Spleen (tissue), 11 donors: Measurements from ENCODE around the gene SLC25A29. TPM values are rescaled to one million over a fixed set of nuclear protein-coding genes. Genes with fewer than 3 reads are reported as not detected.

Source experiments
- DNase-seq: peaks from one replicate; pipeline ENCODE4 v3.0.0-alpha.2; 2020
- H3K27ac ChIP-seq, 8 donors: fragments of 200-600 bp; sonication (generic) in 7 of 8; 1 replicate in 4 of 8; 2 replicates in 4 of 8; pipeline versions ENCODE4 v1.5.0 to v1.8.0; 2016 to 2021; ENCODE audit warnings: inconsistent platforms in 4 of 8, mild to moderate bottlenecking in 4 of 8, moderate library complexity in 1 of 8
- H3K27me3 ChIP-seq, 7 donors: fragments of 200-600 bp; sonication (generic) in 6 of 7; replicated peaks in 1 of 7; 1 replicate in 4 of 7; 2 replicates in 3 of 7; pipeline versions ENCODE4 v1.5.0 to v1.8.0; 2016 to 2021; ENCODE audit warnings: inconsistent platforms in 3 of 7, mild to moderate bottlenecking in 1 of 7
- H3K36me3 ChIP-seq, 6 donors: fragments of 200-600 bp; sonication (generic) in 5 of 6; 1 replicate in 4 of 6; 2 replicates in 2 of 6; pipeline versions ENCODE4 v1.5.0 to v1.8.0; 2016 to 2021; ENCODE audit warnings: inconsistent platforms in 2 of 6
- H3K4me1 ChIP-seq, 6 donors: fragments of 200-600 bp; sonication (generic) in 5 of 6; 1 replicate in 3 of 6; 2 replicates in 3 of 6; pipeline versions ENCODE4 v1.5.0 to v1.8.0; 2016 to 2021; ENCODE audit warnings: inconsistent platforms in 3 of 6
- H3K4me3 ChIP-seq, 8 donors: fragments of 200-600 bp; sonication (generic) in 7 of 8; 1 replicate in 4 of 8; 2 replicates in 4 of 8; pipeline versions ENCODE4 v1.5.0 to v1.8.0; 2016 to 2021; ENCODE audit warnings: inconsistent platforms in 4 of 8, mild to moderate bottlenecking in 4 of 8, moderate library complexity in 2 of 8
- H3K9me3 ChIP-seq, 8 donors: fragments of 200-600 bp; sonication (generic) in 7 of 8; 1 replicate in 4 of 8; 2 replicates in 4 of 8; pipeline versions ENCODE4 v1.5.0 to v1.8.0; 2016 to 2021; ENCODE audit warnings: inconsistent platforms in 4 of 8
- CTCF ChIP-seq, 11 experiments: fragments of 200-600 bp in 7 of 11; fragments of 450-650 bp in 4 of 11; sonication (generic) in 4 of 11; IDR thresholded peaks in 8 of 11; conservative IDR thresholded peaks in 3 of 11; 1 replicate in 7 of 11; 2 replicates in 4 of 11; pipeline versions ENCODE4 v1.4.0 to v1.8.0; 2016 to 2021; ENCODE audit warnings: antibody characterized with exemption in 11 of 11, inconsistent platforms in 4 of 11, mild to moderate bottlenecking in 1 of 11
- POLR2A ChIP-seq, 3 donors: fragments of 450-650 bp; IDR thresholded peaks; one replicate each; pipeline ENCODE4 v1.5.1; 2017; ENCODE audit warnings: antibody characterized with exemption in 3 of 3, mild to moderate bottlenecking in 1 of 3
- POLR2AphosphoS5 ChIP-seq, 3 donors: sonication (generic); formaldehyde crosslinking; IDR thresholded peaks; one replicate each; pipeline ENCODE4 v1.5.1; 2017; ENCODE audit warnings: antibody characterized with exemption in 3 of 3
- WGBS, 5 donors: extraction: QIAGEN DNeasy Blood & Tissue Kit in 3 of 5; methylation state at CpG; one replicate each; pipeline versions ENCODE4 v1.1.5 to v1.1.7; 2013 to 2018; 5-methylcytosine and 5-hydroxymethylcytosine counted together
- intact Hi-C: fragments of 100-400 bp; cut with DNase I; formaldehyde crosslinking; loops from one replicate; pipeline ENCODE4 v1.15.0; 2023; ENCODE audit warnings: low total_unique reads
- microRNA-seq, 3 donors: library from miRNA; unstranded; fragments of <30 nt; microRNA quantifications; one replicate each; pipeline versions ENCODE4 to v1.1.0, GENCODE V29; 2019 to 2020
- polyA plus RNA-seq, 3 donors: library from polyadenylated mRNA; stranded (reverse); fragments of 200-250 nt; gene quantifications; one replicate each; pipeline ENCODE4 v1.2.1, GENCODE V29; 2013
- small RNA-seq, 4 donors: library from RNA; depleted of rRNA; stranded (forward); fragments of <200 nt; gene quantifications; one replicate each; pipeline ENCODE3, GENCODE V24; 2016
- total RNA-seq, 7 donors: library from RNA; depleted of rRNA in 3 of 7; stranded (reverse); fragments of >200 nt in 3 of 7; fragmentation: NEBNext Ultra II Directional in 4 of 7; extraction: Animal tissue kit (Norgen Biotek cat#: 25700) in 4 of 7; gene quantifications; one replicate each; pipeline versions ENCODE4 v1.1.0 to v1.2.1, GENCODE V29; 2016 to 2021
- donor health status: healthy with polysubstance abuse.
- donor health status: DM: no; HTN: no; CAD: no; lungs with moderate emphysema.
- donor health status: DM: no; HTN: no; CAD: no.
- donor health status: Bipolar disorder and iron deficiency.
- donor health status: healthy.
- donor health status: DM: no; HTN: no; CAD: no.
- donor health status: DM: yes; HTN: yes; CAD: no.

SLC25A29 gene
- total and polyA plus RNA-seq, 10 donors, result 19.6 to 52.9 (median 32.5) TPM

GRCh38 chr14:100246809-100247428 is 59.3 kb downstream of the SLC25A29 start:
- intact Hi-C loops, result no loop called here
- Histone ChIP-seq H3K27ac (peak overlapping the region in 4 of 8 donors; percentile 8 to 64 (median 30)), H3K27me3 (no peaks in the 10 kb centered on the region), H3K4me1 (peaks cover 61 to 100% (median 92%) of the 10 kb centered on the region in 6 donors), H3K9me3 (no peaks in the 10 kb centered on the region), H3K36me3 (peaks cover 0 to 7% (median 0%) of the 10 kb centered on the region in 6 donors), H3K4me3 (no peak overlapping the region)
- WGBS, 5 donors, result 25 to 33% (median 29%) methylated on average over 3 of the region's 3 CpGs
- TF ChIP-seq POLR2A (IDR thresholded peaks at IDR 0.05), result no peak
- TF ChIP-seq CTCF (IDR thresholded peaks at IDR 0.05 in 8 of 11, conservative IDR thresholded peaks at IDR 0.05 in 3 of 11), result peak in 9 of 11 experiments; percentile 26 to 58 (median 47)
- DNase-seq, result no peak

GRCh38 chr14:100243020-100243419 is 63.2 kb downstream of the SLC25A29 start:
- Histone ChIP-seq H3K27me3 (no peaks in the 10 kb centered on the region), H3K4me3 (peak overlapping the region in 1 of 8 donors; percentile 4), H3K36me3 (peaks cover 0 to 7% (median 0%) of the 10 kb centered on the region in 6 donors), H3K27ac (peak overlapping the region in 1 of 8 donors; percentile 35), H3K4me1 (peaks cover 60 to 77% (median 75%) of the 10 kb centered on the region in 6 donors), H3K9me3 (no peaks in the 10 kb centered on the region)
- TF ChIP-seq CTCF (IDR thresholded peaks at IDR 0.05 in 8 of 11, conservative IDR thresholded peaks at IDR 0.05 in 3 of 11) (no peak), POLR2A (IDR thresholded peaks at IDR 0.05) (no peak), POLR2AphosphoS5 (IDR thresholded peaks at IDR 0.05) (no peak)
- DNase-seq, result no peak
- intact Hi-C loops, result no loop called here
- 69 to 78% (median 72%) methylated on average over 3 of the region's 3 CpGs for WGBS, 5 donors

- Histone ChIP-seq H3K9me3 (no peaks in the 10 kb centered on the region), H3K36me3 (peaks cover 0 to 7% (median 0%) of the 10 kb centered on the region in 6 donors), H3K27ac (peak overlapping the region; percentile 89 to 100 (median 100)), H3K4me3 (peak overlapping the region in 7 of 8 donors; percentile 48 to 100 (median 100)), H3K4me1 (peaks cover 56 to 75% (median 73%) of the 10 kb centered on the region in 6 donors), H3K27me3 (no peaks in the 10 kb centered on the region)
- no peak for DNase-seq
- 32 to 51% (median 43%) methylated on average over 3 of the region's 3 CpGs for WGBS, 5 donors
- intact Hi-C loops, result no loop called here
- TF ChIP-seq CTCF (IDR thresholded peaks at IDR 0.05 in 8 of 11, conservative IDR thresholded peaks at IDR 0.05 in 3 of 11) (no peak), POLR2AphosphoS5 (IDR thresholded peaks at IDR 0.05) (no peak), POLR2A (IDR thresholded peaks at IDR 0.05) (no peak)
Observed at GRCh38 chr14:100241279-100241678, 65.0 kb downstream of the SLC25A29 start.

Small RNAs within 50 kb of the gene (microRNA-seq; reads per million reads assigned to microRNA genes)
- gene MIR345 (88.4 to 181 (median 112) reads per million in 3 donors), gene MIR6764 (0 to 0.36 (median 0.28) reads per million in 3 donors)

Small RNAs within 50 kb of the gene (small RNA-seq; reads per million reads assigned to genes)
- gene MIR345 (7.3 to 8.3 (median 7.5) reads per million in 4 donors), gene RN7SL523P (0 reads per million in 4 donors)

Other genes starting within 250 kb of the SLC25A29 start
- 100 to 1,000 TPM; 244 to 336 (median 283) TPM for gene EVL, start 241.0 kb downstream of the SLC25A29 start, total RNA-seq
- 100 to 1,000 TPM; 169 to 184 (median 183) TPM for gene EVL, start 241.0 kb downstream of the SLC25A29 start, polyA plus RNA-seq
- gene DEGS2, start 146.8 kb downstream of the SLC25A29 start, total RNA-seq, result 1 to 10 TPM in 5 of 7 donors, under 1 TPM in 2; 0.33 to 3.2 (median 1.3) TPM
- 1 to 10 TPM; 1.1 to 2.8 (median 1.5) TPM for gene DEGS2, start 146.8 kb downstream of the SLC25A29 start, polyA plus RNA-seq
- gene YY1, start 67.3 kb downstream of the SLC25A29 start, total RNA-seq, result 10 to 100 TPM; 53.7 to 64.1 (median 58.3) TPM
- gene YY1, start 67.3 kb downstream of the SLC25A29 start, polyA plus RNA-seq, result 10 to 100 TPM; 28.4 to 34.1 (median 31.0) TPM
- not detected for gene SLC25A47, start 16.9 kb upstream of the SLC25A29 start, total RNA-seq
- under 1 TPM in 2 of 3 donors, not detected in 1; 0.03 to 0.11 TPM for gene SLC25A47, start 16.9 kb upstream of the SLC25A29 start, polyA plus RNA-seq
- 10 to 100 TPM in 2 of 7 donors, 1 to 10 TPM in 5; 4.4 to 20.9 (median 9.9) TPM for gene WDR25, start 70.0 kb upstream of the SLC25A29 start, total RNA-seq
- gene WDR25, start 70.0 kb upstream of the SLC25A29 start, polyA plus RNA-seq, result 1 to 10 TPM; 4.8 to 6.9 (median 4.8) TPM